OCI-LY3 (cell line): ENCODE results near the gene SHROOM3.

Source experiments
- CTCF ChIP-seq: fragments of 200-600, 300-600 bp; sonication (generic); IDR thresholded peaks from 2 replicates; pipeline ENCODE4 v1.5.1; 2014; ENCODE audit warnings: antibody characterized with exemption, low read length, low read depth
- EZH2phosphoT487 ChIP-seq: fragments of 200-600 bp; shearing (Covaris generic); IDR thresholded peaks from 2 replicates; pipeline ENCODE4 v1.6.1; 2018; ENCODE audit warnings: antibody characterized with exemption, mixed run types, low read depth

GRCh38 chr4:76748649-76749048 lies 313.6 kb downstream of the SHROOM3 start:
- TF ChIP-seq CTCF (peak; percentile 70), EZH2phosphoT487 (no peak)
